Thoracic aorta (tissue), 2 donors: ENCODE data around the gene CD38. TPM values are rescaled to one million over a fixed set of nuclear protein-coding genes. Genes with fewer than 3 reads are reported as not detected.
A peak's percentile ranks its signal among the peaks of the same experiment; 100 is the strongest.
"Not testable (repeated sequence)": the region's sequence is repeated elsewhere in the genome, so short reads cannot be mapped to it uniquely, and the experiment has no call there.

Experiments used
- ATAC-seq: fragments of 150-250 bp; one replicate; pipeline ENCODE4 v1.8.0; 2017; ENCODE audit warnings: low read depth; ENCODE audit not compliant: insufficient number of reproducible peaks, low FRiP score
- DNase-seq: peaks from one replicate; pipeline ENCODE4 v3.0.0-alpha.2; 2020; ENCODE audit warnings: low spot score
- H3K27ac ChIP-seq, 2 donors: fragments of 200-600 bp; sonication (generic); 1 replicate in 1 of 2; 2 replicates in 1 of 2; pipeline ENCODE4 v1.5.1; 2016; ENCODE audit warnings: mild to moderate bottlenecking in 2 of 2, moderate library complexity in 2 of 2
- H3K27me3 ChIP-seq: fragments of 200-600 bp; sonication (generic); replicated peaks from 2 replicates; pipeline ENCODE4 v1.6.0; 2016; ENCODE audit warnings: mild to moderate bottlenecking; ENCODE audit not compliant: insufficient read depth
- H3K36me3 ChIP-seq: fragments of 200-600 bp; sonication (generic); one replicate; pipeline ENCODE4 v1.5.1; 2016
- H3K4me1 ChIP-seq, 2 donors: fragments of 200-600 bp; sonication (generic); 1 replicate in 1 of 2; 2 replicates in 1 of 2; pipeline versions ENCODE4 v1.5.1 to v1.6.0; 2016; ENCODE audit warnings: low read depth in 2 of 2, mild to moderate bottlenecking in 1 of 2; ENCODE audit not compliant: control insufficient read depth in 1 of 2
- H3K4me3 ChIP-seq: fragments of 200-600 bp; sonication (generic); 2 replicates; pipeline ENCODE4 v1.5.1; 2016; ENCODE audit warnings: mild to moderate bottlenecking
- H3K9me3 ChIP-seq: fragments of 200-600 bp; sonication (generic); 2 replicates; pipeline ENCODE4 v1.5.1; 2016
- CTCF ChIP-seq: fragments of 200-600 bp; sonication (generic); IDR thresholded peaks from one replicate; pipeline ENCODE4 v1.5.1; 2019; ENCODE audit warnings: antibody characterized with exemption
- total RNA-seq, 2 donors: library from RNA; depleted of rRNA; stranded (reverse); fragments of >200 nt; gene quantifications; one replicate each; pipeline versions ENCODE4 v1.1.0 to v1.2.3, GENCODE V29; 2016

CD38 gene
- total RNA-seq, 2 donors from 2014 or later, result 3.2 to 7.8 TPM

- ATAC-seq, result peak; percentile 79
- Histone ChIP-seq H3K27ac (peak overlapping the region; percentile 52 to 70), H3K9me3 (no peaks in the 10 kb centered on the region), H3K4me3 (peak overlapping the region; percentile 23), H3K4me1 (peaks cover 4 to 28% of the 10 kb centered on the region in 2 donors), H3K36me3 (no peaks in the 10 kb centered on the region), H3K27me3 (no peaks in the 10 kb centered on the region)
- TF ChIP-seq CTCF, result no peak
- DNase-seq, result no peak
These were observed 74.4 kb downstream of the CD38 start for GRCh38 chr4:15852524-15852923.

- H3K36me3 ChIP-seq, result no peaks in the 10 kb centered on the region
- peak overlapping the region; percentile 52 to 70 for H3K27ac ChIP-seq
- no peaks in the 10 kb centered on the region for H3K9me3 ChIP-seq
- no peak for ATAC-seq
- TF ChIP-seq CTCF, result no peak
- H3K4me1 ChIP-seq, result peaks cover 4 to 28% of the 10 kb centered on the region in 2 donors
- H3K4me3 ChIP-seq, result no peak overlapping the region
- DNase-seq, result no peak
- no peaks in the 10 kb centered on the region for H3K27me3 ChIP-seq
These were observed 75.2 kb downstream of the CD38 start for GRCh38 chr4:15853345-15853744.

- Histone ChIP-seq H3K27ac (no peak overlapping the region), H3K27me3 (no peaks in the 10 kb centered on the region), H3K36me3 (no peaks in the 10 kb centered on the region), H3K4me3 (no peak overlapping the region), H3K9me3 (no peaks in the 10 kb centered on the region), H3K4me1 (peaks cover 4 to 28% of the 10 kb centered on the region in 2 donors)
- ATAC-seq, result no peak
- no peak for TF ChIP-seq CTCF
- DNase-seq, result no peak
These were observed 77.8 kb downstream of the CD38 start for GRCh38 chr4:15855804-15856475.

GRCh38 chr4:15861198-15861597, 83.1 kb downstream of the CD38 start:
- not testable (repeated sequence) for ATAC-seq, H3K27ac ChIP-seq, H3K4me1 ChIP-seq, H3K4me3 ChIP-seq, DNase-seq, H3K9me3 ChIP-seq, H3K36me3 ChIP-seq, H3K27me3 ChIP-seq

GRCh38 chr4:15864651-15865566, 86.8 kb downstream of the CD38 start:
- Histone ChIP-seq H3K9me3 (no peaks in the 10 kb centered on the region), H3K4me1 (no peaks in the 10 kb centered on the region), H3K36me3 (no peaks in the 10 kb centered on the region), H3K4me3 (no peak overlapping the region), H3K27me3 (no peaks in the 10 kb centered on the region), H3K27ac (no peak overlapping the region)
- DNase-seq (no peak), ATAC-seq (no peak)
- TF ChIP-seq CTCF, result no peak
